Endothelial cell of umbilical vein (primary cell): Measurements from ENCODE around the gene CACNA1B.
"Not testable (repeated sequence)": the region's sequence is repeated elsewhere in the genome, so short reads cannot be mapped to it uniquely, and the experiment has no call there.

ENCODE experiments used
- JUN ChIP-seq: IDR thresholded peaks from 2 replicates; pipeline ENCODE4 v1.6.1; 2011; ENCODE audit warnings: borderline replicate concordance, low read depth; ENCODE audit not compliant: insufficient read length, insufficient read depth
- MYC ChIP-seq: IDR thresholded peaks from one replicate; pipeline ENCODE4 v1.6.1; 2011; ENCODE audit warnings: mild to moderate bottlenecking, low read depth, low read length
- POLR2A ChIP-seq: IDR thresholded peaks from 2 replicates; pipeline ENCODE4 v1.6.1; 2012; ENCODE audit warnings: low read depth, mild to moderate bottlenecking, control low read depth, low read length
- POLR2AphosphoS5 ChIP-seq: IDR thresholded peaks from 2 replicates; pipeline ENCODE4 v1.6.1; 2012; ENCODE audit warnings: low read depth, mild to moderate bottlenecking, control low read depth, low read length, moderate library complexity; ENCODE audit not compliant: insufficient read depth
- TF ChIP-seq, protein P1 (sequence below), 2 donors: IDR thresholded peaks; 1 replicate in 1 of 2; 2 replicates in 1 of 2; pipeline ENCODE4 v1.5.1; 2011; ENCODE audit warnings: low read length in 2 of 2, mild to moderate bottlenecking in 2 of 2, moderate library complexity in 2 of 2, control low read depth in 1 of 2, inconsistent platforms in 1 of 2, low read depth in 1 of 2; ENCODE audit not compliant: insufficient read depth in 1 of 2; ENCODE audit errors: extremely low read depth in 1 of 2
- TF ChIP-seq, protein P2 (sequence below): IDR thresholded peaks from 2 replicates; pipeline ENCODE4 v1.6.1; 2011; ENCODE audit not compliant: insufficient read depth, insufficient read length

DNA sequence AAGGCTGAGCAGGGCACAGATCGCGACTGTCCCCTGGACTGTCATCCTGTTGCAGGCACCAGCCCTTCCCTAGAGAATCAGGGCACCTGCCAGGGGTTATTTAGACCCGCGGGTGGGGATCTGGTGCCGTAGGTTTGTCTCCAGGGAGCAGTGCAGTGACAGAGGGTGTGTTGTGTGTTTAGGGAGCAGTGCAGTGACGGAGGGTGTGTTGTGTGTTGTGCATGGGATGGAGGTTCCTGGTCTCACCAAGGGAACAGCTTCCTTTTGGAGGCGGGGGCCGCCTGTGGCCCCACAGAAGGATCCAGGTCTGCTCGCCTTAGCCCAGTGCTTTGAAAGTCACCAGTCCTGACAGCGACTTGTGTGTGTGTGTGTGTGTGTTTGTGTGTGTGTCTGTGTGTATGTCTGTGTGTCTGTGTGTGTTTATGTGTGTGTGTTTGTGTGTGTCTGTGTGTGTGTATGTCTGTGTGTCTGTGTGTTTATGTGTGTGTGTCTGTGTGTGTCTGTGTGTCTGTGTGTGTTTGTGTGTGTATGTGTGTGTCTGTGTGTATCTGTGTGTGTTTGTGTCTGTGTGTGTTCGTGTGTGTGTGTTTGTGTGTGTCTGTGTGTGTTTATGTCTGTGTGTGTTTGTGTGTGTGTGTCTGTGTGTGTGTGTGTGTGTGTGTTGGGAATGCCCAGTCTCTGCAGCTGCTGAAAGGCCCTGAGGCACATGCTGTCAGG, 265.1 kb downstream of the CACNA1B start:
- TF ChIP-seq, protein P1, sequence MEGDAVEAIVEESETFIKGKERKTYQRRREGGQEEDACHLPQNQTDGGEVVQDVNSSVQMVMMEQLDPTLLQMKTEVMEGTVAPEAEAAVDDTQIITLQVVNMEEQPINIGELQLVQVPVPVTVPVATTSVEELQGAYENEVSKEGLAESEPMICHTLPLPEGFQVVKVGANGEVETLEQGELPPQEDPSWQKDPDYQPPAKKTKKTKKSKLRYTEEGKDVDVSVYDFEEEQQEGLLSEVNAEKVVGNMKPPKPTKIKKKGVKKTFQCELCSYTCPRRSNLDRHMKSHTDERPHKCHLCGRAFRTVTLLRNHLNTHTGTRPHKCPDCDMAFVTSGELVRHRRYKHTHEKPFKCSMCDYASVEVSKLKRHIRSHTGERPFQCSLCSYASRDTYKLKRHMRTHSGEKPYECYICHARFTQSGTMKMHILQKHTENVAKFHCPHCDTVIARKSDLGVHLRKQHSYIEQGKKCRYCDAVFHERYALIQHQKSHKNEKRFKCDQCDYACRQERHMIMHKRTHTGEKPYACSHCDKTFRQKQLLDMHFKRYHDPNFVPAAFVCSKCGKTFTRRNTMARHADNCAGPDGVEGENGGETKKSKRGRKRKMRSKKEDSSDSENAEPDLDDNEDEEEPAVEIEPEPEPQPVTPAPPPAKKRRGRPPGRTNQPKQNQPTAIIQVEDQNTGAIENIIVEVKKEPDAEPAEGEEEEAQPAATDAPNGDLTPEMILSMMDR (IDR thresholded peaks at IDR 0.05; ENCODE audit: extremely low read depth in 1 of 2, insufficient read depth in 1 of 2, low read depth in 1 of 2, low read length in 2 of 2): not testable (repeated sequence)
- not testable (repeated sequence) for TF ChIP-seq POLR2AphosphoS5, POLR2A, MYC, JUN
- TF ChIP-seq, protein P2, sequence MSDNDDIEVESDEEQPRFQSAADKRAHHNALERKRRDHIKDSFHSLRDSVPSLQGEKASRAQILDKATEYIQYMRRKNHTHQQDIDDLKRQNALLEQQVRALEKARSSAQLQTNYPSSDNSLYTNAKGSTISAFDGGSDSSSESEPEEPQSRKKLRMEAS: not testable (repeated sequence)
